Retinal pigment epithelial cell (primary cell): Measurements from ENCODE around the gene TXNRD2.

Experiments
- DNase-seq: peaks from one replicate; pipeline ENCODE4 v3.0.0-alpha.2; 2010; ENCODE audit warnings: low read depth
- H3K4me3 ChIP-seq: 2 replicates; pipeline ENCODE4 v1.5.1; 2011; ENCODE audit warnings: mild to moderate bottlenecking, low read length, control low read depth, moderate library complexity
- TF ChIP-seq, protein P1 (sequence below): conservative IDR thresholded peaks from 2 replicates; pipeline ENCODE4 v1.5.1; 2011; ENCODE audit warnings: low read depth, low read length, control low read depth, inconsistent platforms

The TXNRD2 gene

DNA sequence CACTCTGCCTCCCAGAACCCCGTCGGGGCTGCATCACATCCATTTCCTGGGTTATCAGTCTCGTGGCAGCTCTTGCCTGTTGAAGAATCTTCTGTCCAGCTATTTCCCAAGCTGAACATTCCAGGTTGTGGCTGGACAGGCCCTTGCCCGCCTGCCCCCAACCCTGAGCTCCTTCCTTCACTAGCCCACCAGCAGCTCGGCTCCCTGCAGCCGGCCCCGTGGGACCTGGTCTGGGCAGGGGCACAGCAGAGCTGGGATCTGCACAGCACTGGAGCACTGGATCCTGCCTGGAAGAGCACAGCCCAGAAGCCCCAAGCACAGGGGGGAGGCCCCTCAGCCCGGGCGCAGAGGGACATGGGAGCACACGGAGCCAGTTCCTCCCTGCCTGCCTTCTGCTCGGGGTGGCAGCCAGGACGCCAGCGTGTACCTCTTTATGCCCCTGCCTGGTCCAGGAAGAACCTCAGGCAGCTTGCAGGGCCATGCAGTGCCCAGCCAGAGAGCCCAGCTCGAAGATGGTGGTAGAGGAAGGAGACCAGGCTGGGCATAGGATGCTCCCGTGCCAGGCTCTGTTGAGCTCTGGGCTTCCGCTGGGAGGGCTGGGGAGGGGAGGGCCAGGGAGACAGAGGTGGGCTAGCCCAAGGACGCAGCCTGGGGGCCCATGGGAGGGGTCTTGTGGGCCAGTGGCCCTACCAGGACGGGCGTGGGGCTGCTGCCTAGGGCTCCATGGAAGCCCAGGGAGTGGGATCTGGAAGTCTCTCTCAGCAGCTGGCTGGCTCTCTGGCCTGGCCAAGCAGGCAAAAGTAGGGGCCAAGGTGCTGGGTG, 70.4 kb downstream of the TXNRD2 start:
- TF ChIP-seq, protein P1, sequence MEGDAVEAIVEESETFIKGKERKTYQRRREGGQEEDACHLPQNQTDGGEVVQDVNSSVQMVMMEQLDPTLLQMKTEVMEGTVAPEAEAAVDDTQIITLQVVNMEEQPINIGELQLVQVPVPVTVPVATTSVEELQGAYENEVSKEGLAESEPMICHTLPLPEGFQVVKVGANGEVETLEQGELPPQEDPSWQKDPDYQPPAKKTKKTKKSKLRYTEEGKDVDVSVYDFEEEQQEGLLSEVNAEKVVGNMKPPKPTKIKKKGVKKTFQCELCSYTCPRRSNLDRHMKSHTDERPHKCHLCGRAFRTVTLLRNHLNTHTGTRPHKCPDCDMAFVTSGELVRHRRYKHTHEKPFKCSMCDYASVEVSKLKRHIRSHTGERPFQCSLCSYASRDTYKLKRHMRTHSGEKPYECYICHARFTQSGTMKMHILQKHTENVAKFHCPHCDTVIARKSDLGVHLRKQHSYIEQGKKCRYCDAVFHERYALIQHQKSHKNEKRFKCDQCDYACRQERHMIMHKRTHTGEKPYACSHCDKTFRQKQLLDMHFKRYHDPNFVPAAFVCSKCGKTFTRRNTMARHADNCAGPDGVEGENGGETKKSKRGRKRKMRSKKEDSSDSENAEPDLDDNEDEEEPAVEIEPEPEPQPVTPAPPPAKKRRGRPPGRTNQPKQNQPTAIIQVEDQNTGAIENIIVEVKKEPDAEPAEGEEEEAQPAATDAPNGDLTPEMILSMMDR: no peak
- DNase-seq: no peak
- H3K4me3 ChIP-seq: no peak overlapping the region

DNA sequence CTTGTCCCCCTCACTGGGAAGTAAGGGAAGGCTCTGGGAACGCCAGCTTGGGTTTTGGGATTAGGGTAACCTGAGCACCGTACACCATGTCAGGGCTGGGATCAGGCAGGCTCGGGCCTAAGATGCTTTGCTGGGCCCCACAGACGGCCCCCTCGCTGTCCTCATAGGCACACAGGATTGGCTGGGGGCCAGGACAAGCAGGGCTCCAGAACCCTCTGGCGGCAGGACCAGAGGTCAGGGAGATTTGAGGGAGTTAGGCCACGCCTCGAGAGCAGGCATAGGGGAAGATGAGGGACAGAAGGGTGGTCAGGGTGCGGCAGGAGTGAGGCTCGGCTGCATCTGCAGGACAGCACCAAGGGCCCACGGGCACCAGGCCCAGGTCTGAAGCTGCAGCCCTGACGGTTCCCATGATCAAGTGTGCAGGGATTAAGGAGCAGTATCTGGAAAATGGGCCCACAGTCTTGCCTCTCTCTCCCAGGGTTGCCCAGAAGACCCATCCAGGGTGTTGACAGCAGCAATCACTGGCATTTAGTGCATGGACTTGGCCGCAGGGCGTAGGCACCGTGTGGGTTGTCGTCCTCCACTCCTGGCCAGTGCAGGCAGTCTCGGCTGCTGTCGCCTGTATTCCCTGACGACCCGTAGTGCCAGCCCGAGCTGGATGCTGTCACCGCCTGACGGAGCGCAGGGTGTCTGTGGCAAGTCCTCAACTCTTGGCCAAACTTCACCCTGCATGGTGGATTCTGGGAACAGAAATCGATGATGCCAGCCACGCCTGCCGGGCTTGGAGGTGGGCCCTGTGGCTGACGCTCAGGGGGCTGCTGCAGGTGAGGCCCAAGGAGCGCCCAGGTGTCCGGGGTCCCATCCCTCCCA, 71.2 kb downstream of the TXNRD2 start:
- H3K4me3 ChIP-seq: no peak overlapping the region
- TF ChIP-seq, protein P1: no peak

DNA sequence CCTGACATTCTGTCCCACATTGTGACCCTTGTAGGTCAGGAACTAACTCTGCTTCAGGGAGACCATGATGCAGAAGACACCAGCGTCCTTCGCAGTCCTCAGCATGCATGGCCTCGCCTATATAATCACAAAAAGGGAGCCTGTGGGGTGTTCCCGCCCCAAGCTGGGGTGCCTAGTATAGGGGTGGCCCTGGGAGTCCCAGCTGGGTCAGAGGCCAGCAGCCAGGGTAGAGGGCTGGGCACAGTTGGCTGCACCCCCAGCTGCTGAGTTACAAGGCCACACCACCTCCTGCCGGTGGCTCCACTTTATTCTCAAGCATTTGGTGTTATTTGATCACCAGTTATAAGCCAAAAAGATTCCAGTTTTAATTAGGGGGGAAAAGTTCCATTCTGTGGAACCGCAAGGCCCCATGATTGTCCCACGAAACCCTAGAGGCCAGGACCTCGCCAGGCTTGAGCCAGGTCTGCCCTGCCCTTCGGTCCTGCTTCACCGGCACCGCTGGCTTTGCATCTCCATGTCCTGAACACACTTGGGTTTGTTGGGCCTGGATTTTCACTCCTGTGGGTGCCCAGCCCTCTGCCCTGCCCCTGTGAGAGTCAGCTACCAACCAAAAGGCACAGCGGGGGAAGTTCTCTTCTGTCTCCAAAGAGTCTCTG, 72.0 kb downstream of the TXNRD2 start:
- DNase-seq: no peak
- TF ChIP-seq, protein P1: no peak
- no peak overlapping the region for H3K4me3 ChIP-seq

More for the DNA sequence above, 71.2 kb downstream of the TXNRD2 start:
- no peak for DNase-seq

DNA sequence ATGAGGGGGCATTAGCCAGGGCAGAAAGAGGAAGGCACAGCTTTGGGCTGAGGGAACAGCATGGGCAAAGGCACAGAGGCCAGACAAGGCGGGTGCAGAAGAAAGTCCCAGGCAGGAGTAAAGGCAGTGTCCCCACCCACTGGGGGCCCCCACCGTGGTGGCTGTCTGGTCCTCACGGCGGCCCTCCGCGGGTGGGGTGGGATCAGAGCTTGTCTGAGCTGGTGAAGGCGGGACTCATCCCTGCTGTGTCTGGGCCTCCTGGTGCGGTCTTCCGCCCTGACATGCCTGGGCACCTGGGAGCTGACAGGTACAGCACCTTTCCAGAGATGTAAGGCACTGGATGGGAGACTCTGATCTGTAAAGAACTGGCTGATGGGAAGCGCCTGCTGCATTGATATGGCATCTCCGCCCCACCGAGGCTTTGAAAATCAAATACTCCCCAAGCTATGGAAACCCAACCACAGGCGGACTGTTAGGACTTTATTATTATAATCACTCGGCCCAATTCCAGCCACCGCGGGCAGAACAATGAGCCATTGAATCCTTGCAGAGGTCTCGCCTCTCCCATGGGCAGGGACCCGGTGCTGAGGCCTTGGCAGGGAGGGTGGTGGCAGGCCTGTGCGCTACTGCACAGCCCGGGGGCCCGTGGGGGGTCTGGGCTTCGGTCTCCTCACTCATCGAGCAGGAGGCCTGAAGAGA, 72.7 kb downstream of the TXNRD2 start:
- no peak overlapping the region for H3K4me3 ChIP-seq
- TF ChIP-seq, protein P1: no peak
- no peak for DNase-seq

DNA sequence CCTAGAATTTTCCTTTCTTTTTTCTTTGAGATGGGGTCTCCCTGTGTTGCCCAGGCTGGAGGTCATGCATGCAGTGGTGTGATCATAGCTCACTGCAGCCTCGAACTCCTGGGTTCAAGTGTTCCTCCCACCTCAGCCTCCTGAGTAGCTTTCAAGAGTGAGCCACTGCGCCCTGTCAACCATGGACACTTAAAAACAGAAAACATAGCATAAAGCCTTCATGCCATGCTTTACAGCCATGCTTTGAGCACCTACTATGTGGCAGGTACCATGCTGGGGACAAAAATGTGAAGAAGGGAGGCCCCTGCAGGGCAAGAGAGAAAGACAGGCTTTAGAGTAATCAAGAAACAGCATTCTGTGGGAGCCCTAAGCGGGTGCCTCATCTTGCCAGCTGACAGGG, 73.3 kb downstream of the TXNRD2 start:
- no peak overlapping the region for H3K4me3 ChIP-seq
- no peak for DNase-seq
- TF ChIP-seq, protein P1: no peak

DNA sequence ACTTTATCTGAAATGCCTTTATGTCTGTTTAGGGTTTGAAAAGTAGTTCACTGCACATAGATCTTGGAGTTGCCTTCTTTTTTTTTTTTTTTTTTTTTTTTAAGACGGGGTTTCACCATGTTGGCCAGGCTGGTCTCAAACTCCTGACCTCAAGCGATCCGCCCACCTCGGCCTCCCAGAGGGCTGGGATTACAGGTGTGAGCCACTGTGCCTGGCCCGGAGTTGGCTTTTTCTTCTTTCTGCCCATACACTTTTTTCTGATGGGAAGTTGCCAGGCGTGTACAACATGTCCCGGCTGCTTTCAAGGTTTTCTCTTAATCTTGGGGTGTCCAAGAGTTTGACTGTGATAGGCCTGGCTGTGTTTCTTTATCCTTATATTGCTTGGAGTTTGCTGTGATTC, 74.0 kb downstream of the TXNRD2 start:
- TF ChIP-seq, protein P1: no peak
- no peak overlapping the region for H3K4me3 ChIP-seq
- no peak for DNase-seq
